GM12875 (cell line): ENCODE results near the gene PRR23E.

ENCODE experiments used
- H3K4me3 ChIP-seq: one replicate; pipeline ENCODE4 v1.5.1; 2011; ENCODE audit warnings: low read depth, low read length, control low read depth
- TF ChIP-seq, protein P1 (sequence below): IDR thresholded peaks from 2 replicates; pipeline ENCODE4 v1.5.1; 2011; ENCODE audit warnings: low read depth, mild to moderate bottlenecking, control low read depth, inconsistent platforms, low read length, moderate library complexity, borderline replicate concordance; ENCODE audit not compliant: insufficient read depth

PRR23E gene

DNA sequence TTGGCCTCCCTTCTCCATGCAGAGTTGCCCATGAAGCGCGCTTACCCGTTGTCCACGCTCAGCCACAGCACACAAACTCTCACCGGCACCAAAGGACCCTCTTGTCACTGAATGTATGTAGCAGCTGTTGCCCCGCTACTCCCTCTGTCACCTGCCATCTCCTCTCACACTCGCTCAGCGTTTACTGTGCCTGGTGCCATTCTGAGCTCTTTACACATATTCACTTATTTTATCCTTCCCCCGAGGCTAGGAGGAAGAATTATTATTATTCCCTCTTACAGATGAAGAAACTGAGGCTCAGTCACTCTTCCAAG is 41.7 kb upstream of the PRR23E start:
- TF ChIP-seq, protein P1, sequence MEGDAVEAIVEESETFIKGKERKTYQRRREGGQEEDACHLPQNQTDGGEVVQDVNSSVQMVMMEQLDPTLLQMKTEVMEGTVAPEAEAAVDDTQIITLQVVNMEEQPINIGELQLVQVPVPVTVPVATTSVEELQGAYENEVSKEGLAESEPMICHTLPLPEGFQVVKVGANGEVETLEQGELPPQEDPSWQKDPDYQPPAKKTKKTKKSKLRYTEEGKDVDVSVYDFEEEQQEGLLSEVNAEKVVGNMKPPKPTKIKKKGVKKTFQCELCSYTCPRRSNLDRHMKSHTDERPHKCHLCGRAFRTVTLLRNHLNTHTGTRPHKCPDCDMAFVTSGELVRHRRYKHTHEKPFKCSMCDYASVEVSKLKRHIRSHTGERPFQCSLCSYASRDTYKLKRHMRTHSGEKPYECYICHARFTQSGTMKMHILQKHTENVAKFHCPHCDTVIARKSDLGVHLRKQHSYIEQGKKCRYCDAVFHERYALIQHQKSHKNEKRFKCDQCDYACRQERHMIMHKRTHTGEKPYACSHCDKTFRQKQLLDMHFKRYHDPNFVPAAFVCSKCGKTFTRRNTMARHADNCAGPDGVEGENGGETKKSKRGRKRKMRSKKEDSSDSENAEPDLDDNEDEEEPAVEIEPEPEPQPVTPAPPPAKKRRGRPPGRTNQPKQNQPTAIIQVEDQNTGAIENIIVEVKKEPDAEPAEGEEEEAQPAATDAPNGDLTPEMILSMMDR: no peak
- no peak overlapping the region for H3K4me3 ChIP-seq

DNA sequence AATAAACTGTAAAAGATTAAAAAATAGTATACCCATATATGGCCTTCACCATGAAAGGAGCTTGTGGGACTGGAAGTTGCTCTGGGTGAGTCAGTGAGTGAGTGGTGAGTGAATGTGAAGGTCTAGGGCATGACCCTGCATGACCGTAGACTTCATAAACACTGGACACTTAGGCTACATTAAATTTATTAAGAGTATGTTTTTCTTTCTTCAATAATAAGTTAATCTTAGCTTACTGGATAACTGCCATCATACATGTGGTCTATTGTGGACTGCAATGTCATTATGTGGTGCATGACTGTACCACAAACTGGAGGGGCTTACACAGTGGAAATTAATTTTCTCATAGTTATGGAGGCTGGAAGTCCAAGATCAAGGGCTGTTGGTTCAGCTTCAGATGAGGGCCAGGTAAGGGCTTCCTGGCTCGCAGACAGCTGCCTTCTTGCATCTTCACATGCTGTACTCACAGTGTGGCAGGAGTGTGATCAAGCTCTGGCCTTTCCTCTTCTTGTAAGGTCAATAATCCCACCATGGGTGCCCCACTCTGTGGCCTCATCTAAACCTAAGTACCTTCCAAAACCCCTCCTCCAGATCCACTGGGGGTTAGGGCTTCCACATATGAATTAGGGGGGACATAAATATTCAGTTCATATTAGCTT is 40.8 kb upstream of the PRR23E start:
- H3K4me3 ChIP-seq: no peak overlapping the region
- TF ChIP-seq, protein P1: no peak

DNA sequence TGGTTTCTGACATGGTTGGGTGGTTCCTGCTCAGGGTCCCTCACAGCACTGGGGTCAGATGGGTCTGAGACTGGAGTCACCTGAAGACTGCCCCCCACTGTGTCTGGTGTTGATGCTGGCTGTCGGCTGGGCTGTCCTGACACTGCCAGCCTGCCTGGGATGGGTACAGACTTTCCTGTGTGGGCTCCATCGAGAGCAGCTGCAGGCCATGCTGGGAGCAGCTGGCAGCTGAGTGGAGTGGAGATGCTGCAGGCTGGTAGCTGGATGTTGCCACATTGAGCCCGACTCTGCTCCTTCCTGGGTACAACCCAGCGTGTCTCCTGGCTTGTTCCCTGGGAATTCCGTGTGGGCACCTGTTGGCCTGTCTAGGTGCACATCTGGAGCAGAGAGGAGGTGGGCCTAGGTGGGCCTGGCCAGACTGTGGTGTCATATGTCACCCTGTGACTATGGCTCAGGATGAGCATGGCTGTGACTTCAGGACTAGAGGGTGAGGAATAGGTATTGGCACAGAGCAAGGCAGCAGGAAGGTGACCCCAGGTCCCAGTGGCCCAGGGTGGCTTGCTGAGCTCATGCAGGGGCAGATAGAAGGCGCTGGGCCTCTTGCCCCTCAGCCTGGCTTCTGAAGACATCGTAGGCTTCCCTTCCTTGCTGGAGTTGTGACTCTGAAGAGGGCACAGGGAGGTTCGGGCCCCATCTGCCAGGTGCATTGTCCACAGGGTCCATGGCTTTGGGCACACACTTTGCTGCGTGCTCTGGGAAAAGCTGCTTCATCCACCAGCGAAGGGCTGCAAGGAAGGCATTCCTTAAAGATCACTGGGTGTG is 40.0 kb upstream of the PRR23E start:
- H3K4me3 ChIP-seq: no peak overlapping the region
- TF ChIP-seq, protein P1: no peak

DNA sequence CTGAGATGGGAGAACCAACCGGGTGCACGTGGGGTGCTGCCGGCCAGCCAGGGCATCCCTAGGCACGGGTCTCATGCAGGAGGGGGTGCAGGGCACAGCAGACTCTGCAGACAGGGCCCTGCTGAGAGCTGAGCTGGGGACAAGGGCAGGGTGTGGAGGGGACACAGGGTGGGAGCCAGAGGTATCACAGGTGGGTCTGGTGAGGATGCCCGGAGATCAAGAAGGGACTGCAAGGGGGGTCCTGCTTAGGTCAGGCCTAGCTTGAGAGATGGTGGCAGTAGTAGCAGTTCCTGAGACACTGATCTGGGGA is 39.5 kb upstream of the PRR23E start:
- H3K4me3 ChIP-seq: no peak overlapping the region
- TF ChIP-seq, protein P1: no peak

DNA sequence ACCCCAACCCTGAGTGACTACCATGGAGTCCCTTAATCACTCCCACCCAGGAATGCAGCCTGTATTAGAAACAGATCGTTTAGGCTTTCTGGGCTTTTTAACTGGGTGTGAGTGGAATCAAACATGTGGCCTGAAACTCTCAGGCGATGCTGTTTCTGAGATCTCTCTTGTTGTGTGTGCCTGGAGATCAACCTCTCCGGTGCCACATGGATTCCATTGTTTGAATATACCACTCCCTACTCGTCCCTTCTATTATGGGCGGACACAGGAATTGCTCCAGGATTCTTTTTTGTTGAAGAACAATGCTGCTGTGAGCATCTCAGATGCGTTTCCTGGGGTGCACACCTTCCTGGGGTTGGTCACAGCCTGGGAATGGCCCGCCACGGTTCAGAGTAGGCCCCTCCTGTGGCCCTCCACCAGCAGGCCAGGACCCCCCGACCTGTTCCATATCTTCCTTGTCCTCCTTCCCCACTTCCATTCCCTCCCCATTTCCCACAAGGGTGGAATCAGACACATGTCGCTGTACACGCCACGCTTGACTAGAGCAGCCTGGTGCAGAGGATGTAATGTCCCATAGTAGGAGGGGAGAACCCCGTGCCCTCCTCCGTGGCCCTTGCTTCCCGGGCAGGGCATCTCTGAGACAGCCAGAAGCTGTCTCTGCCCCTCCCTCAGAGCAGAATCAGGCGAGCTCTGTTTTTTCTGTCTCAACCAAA is 36.4 kb upstream of the PRR23E start:
- TF ChIP-seq, protein P1: no peak
- H3K4me3 ChIP-seq: no peak overlapping the region

DNA sequence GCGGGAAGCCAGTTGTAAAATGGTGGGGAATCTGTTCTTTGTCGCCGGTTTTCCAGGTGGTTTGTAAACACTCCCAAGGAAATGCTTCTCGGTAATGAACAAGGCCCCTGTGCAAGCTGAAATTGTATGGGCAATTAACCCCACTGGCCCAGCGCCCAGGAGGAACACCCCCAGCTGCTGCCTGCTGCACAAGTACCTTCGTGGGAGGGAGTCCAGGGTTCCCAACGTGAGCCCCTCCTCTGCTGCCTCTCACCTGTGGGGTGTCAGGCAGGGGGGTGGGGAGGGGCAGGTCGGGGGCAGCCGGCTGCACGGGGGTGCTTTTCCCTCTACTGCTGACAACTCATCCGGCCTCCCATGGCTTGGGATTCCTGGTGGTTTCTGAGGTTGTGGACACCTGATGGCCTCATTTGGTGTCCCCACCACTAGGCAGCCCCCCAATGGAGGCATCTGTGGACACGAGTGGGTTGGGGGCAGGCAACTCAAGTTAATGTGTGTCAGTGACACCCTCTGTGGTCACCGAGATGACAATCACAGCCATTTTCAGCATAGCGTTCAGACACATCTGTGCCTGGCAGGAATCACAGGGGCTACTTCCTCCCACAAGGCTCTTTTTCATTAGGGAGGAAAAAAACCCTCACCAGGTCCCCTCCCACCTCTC is 35.6 kb upstream of the PRR23E start:
- TF ChIP-seq, protein P1: no peak
- no peak overlapping the region for H3K4me3 ChIP-seq
